Activated naive CD4-positive, alpha-beta T cell treated with anti-CD3 and anti-CD28 coated beads, Interleukin-2, amount 50 U/mL, for 16 hours (primary cell): ENCODE results near the gene SSNA1.

Source experiments
- DNase-seq: peaks from one replicate; pipeline ENCODE4 v3.0.0-alpha.2; 2020

The SSNA1 gene

GRCh38 chr9:137156567-137157375 is 31.7 kb upstream of the SSNA1 start:
- peak; percentile 63 for DNase-seq

- no peak for DNase-seq
Measured at GRCh38 chr9:137157618-137158415, 30.7 kb upstream of the SSNA1 start.

GRCh38 chr9:137158625-137159024 is 29.9 kb upstream of the SSNA1 start:
- DNase-seq = no peak

GRCh38 chr9:137159105-137160053 is 29.1 kb upstream of the SSNA1 start:
- DNase-seq = no peak

GRCh38 chr9:137160054-137160425 is 28.4 kb upstream of the SSNA1 start:
- no peak for DNase-seq

GRCh38 chr9:137160716-137161557 is 27.5 kb upstream of the SSNA1 start:
- no peak for DNase-seq

- DNase-seq = no peak
Measured at GRCh38 chr9:137161558-137162486, 26.7 kb upstream of the SSNA1 start.

GRCh38 chr9:137162505-137163364 is 25.7 kb upstream of the SSNA1 start:
- DNase-seq = no peak

- DNase-seq = no peak
Measured at GRCh38 chr9:137163365-137163715, 25.1 kb upstream of the SSNA1 start.

- DNase-seq = no peak
Measured at GRCh38 chr9:137163805-137164204, 24.7 kb upstream of the SSNA1 start.

GRCh38 chr9:137164370-137165249 is 23.9 kb upstream of the SSNA1 start:
- no peak for DNase-seq

GRCh38 chr9:137165250-137165836 is 23.1 kb upstream of the SSNA1 start:
- DNase-seq = no peak

GRCh38 chr9:137166380-137167229 is 21.9 kb upstream of the SSNA1 start:
- no peak for DNase-seq

GRCh38 chr9:137167277-137167746 is 21.2 kb upstream of the SSNA1 start:
- DNase-seq = no peak

- DNase-seq = no peak
Measured at GRCh38 chr9:137167747-137168572, 20.5 kb upstream of the SSNA1 start.

GRCh38 chr9:137168573-137168903 is 19.9 kb upstream of the SSNA1 start:
- no peak for DNase-seq
